ENCODE results near the gene CDYL2.

The CDYL2 gene

DNA sequence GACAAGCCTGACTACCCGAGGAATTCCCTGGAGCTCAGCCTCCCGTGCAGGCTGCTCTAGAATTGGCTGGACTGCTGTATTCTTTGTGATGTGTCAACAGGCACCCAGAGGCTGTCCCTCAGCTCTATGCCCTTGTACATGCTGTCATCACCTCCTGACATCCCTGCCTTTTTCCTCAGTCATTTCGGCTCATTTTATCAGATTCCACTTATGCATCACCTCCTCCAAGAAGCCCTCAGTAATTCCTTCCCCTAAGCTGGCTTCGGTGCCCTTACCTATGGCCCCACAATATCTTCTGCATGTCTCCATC is 137.2 kb downstream of the CDYL2 start:
- no peak for DNase-seq

GRCh38 chr16:80666378-80667250 is 137.8 kb downstream of the CDYL2 start:
- no peak for DNase-seq

GRCh38 chr16:80665356-80665755 is 139.0 kb downstream of the CDYL2 start:
- no peak for DNase-seq

GRCh38 chr16:80664786-80665185 is 139.6 kb downstream of the CDYL2 start:
- DNase-seq, result no peak

DNA sequence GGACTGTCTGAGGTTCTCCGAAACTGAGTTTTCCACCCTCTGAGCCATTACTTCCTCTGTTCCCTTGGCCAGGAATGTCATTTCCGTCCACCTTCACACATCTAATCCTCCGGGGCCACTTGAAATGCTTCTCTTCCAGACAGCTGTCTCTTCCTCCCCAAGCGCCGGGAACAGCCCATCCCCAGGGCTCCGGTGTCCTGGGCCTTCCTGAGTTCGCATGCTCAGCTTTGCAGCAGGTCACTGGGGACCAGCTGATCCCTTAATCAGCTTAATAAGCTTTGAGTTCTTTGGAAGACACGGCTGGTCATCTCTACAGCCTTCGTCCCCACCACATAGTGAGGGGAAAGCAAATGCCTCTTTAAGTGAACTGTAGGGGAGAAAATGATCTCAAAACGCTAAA is 140.2 kb downstream of the CDYL2 start:
- no peak for DNase-seq

DNA sequence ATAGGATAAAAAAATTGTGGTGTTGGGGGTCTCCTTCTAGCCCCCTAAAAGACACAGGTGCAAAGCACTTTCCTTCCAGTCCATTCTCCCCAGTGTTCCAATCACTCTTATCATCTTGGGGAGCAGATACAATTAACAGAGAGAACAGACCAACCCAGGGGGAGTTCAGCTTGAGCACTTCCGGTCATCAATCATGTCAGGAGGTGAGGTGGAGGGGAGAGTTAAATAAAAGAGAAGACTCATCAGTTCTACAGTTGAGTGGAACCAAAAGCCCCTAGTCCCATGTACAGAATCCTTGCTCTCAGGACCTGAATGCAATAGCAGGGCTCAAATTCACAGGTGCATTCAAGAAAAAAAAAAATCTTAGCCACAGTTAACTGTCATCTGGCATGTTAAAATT is 141.3 kb downstream of the CDYL2 start:
- DNase-seq, result no peak

DNA sequence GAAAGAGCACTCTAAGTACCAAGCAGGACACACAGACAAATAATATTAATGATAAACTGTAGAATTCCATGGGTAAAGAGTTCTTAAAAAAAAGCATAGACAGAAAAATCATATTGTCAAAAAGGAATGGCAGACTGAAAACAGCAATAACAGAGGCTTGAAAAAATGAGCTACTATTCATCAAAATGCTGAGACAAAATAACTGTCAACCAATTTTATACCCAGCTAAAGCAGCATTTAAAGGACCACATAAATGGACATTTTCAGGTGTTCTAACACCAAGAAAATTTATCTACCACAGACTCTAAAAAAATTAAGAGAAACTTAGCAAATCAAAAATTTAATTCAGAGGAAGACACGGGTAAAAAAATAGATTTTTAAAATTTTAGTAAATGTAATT is 144.5 kb downstream of the CDYL2 start:
- DNase-seq, result no peak

DNA sequence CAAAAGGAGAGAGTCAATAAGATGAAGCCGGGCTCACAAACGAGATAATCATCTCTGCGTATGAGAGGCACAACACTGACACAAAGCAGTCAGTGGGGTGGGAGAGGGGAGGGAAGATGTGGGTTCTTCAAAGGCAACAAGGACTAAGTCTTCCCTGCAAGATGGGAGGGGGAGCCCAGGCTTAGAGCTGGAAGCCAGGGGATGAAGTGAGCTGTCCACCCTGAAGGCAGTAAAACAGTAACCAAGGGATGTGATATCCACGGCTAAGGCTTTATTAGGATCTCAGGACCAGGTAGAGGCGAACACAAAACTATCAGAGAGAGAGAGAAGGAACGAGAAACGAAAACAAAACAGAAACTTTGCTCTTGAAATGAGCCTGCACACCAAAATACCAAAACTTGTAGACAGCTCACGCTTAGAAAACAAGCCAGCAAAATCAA is 147.7 kb downstream of the CDYL2 start:
- DNase-seq, result peak in 4 of 5 experiments; percentile 10 to 93 (median 12)

DNA sequence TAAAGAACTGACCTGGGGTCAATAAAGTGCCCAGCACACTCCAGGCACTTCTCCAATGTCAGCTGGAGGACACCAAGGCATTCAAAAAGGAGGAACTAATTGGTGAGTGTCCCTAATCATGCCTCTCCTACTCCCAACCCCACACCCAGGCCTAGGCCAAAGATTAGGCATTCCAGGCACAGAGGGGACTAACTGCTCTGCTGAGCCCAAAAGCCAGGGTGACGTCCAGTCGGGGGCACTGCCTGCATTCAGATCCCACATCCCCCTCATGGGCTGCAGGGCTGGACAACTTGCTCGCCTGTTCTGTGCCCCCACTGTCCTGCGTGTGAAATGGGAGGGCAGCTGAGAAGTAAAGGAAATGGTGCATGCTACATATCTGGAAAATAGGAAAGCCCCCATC is 148.2 kb downstream of the CDYL2 start:
- DNase-seq, result no peak

DNA sequence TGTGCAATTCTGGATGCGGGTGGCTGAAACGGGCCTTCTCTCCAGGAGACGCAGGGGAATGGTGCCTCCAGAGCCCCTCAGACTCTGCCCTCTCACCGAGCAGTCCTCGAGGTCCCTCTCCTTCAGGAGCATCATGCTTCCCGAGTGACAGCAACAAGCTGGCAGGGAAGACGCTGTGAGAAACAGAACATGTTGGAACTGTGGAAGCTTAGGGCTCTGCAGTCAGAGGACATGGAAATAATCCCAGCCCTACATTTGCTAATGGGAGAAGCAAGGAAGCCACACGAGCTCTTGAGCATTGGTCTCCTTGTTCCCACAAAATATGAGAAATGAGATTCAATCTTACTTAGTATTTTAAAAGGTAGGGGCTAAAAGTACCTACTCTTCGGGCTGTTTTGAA is 148.6 kb downstream of the CDYL2 start:
- DNase-seq, result no peak

DNA sequence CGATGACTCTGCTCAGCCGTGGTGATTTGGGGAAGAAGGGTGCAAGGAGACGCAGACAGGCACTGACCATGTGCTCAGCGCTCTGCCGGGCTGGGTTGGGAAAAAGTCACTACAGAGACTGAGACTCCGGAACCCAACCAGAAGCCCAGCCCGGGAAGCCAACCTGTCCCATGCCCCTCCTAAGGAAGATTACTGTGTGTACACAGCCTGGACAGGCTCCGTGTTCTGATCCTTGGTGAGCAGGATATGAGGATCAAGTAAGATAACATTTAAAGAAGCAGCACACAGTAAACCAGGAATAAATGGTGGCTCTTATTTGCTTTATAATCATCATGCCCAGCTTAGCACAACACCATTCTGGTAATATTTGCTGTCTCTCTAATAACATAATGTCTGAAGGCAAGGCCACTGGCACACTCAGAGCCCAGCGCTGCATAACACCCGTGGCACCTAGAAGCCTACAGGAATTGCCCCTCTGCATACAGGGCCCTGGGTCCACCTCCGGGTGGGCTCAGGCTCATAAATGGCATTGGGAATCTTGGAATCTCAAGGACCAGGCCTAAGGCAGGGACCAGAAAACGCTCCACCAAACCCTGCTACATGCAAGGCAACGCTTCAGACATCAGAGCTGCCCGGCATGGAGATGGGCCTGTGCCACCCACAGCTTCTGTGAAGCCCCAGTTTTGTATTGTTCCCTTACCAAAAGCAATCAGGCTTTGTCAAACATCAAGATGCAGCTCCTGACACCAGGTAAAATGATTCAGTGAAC is 150.1 kb downstream of the CDYL2 start:
- no peak for DNase-seq

GRCh38 chr16:80652441-80652840 is 152.0 kb downstream of the CDYL2 start:
- no peak for DNase-seq

- DNase-seq, result peak in 1 of 5 experiments; percentile 57
Observed at GRCh38 chr16:80650281-80650680, 154.1 kb downstream of the CDYL2 start.

GRCh38 chr16:80640316-80640715 is 164.1 kb downstream of the CDYL2 start:
- DNase-seq, result no peak

- no peak for DNase-seq
Observed at GRCh38 chr16:80639636-80640035, 164.8 kb downstream of the CDYL2 start.

- no peak for DNase-seq
Observed at GRCh38 chr16:80637621-80638020, 166.8 kb downstream of the CDYL2 start.

DNA sequence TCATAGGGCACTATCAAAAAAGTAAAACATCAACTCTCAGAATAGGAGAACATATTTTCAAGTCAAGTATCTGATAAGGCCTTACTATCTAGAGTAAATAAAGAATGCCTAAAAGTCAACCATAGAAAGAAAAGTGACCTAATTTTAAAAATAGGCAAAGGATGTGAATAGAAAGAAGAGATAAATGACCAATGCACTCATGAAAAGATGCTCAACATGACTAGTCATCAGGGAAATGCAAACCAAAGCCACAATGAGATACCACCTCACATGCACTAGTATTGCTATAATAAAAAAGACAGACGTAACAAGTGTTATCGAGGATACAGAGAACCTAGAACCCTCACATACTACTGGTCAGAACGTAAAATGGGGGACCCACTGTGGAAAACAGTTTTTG is 172.8 kb downstream of the CDYL2 start:
- DNase-seq, result no peak

DNA sequence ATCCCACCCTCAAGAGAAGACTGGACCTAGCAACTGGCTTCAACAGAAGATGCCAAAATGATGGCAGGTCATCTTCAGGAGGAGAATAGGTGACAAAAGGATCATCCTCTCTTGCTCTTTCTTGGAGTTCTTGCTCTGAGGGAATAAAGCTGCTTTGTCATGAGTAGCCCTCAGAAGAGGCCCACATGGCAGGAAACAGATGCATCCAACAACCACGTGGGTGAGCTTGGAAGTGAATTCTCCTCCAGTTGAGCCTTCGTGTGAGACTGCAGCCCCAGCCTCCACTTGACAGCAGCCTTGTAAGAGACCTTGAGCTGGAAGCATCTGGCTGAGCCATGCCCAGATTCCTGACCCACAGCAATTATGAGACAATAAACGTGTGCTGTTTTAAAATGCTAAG is 176.1 kb downstream of the CDYL2 start:
- no peak for DNase-seq

DNA sequence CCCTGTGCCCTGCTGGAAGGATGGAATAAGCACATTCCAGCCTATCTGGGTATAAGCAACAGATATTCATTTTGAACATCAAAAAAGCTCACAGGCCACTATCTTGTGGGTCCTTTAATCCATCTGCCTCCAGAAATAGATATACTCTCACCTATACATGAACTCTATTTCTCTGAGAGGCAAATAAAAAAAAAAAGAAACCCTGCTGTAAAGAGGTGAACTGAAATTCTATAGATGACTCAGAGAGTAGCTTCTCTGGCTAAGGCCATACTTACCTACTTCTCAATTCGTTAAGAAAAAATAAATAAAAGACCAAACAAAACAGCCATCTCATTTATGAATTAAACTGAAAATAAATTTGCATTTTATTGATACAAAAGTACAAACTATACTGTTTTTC is 177.3 kb downstream of the CDYL2 start:
- DNase-seq, result peak in 1 of 5 experiments; percentile 61

DNA sequence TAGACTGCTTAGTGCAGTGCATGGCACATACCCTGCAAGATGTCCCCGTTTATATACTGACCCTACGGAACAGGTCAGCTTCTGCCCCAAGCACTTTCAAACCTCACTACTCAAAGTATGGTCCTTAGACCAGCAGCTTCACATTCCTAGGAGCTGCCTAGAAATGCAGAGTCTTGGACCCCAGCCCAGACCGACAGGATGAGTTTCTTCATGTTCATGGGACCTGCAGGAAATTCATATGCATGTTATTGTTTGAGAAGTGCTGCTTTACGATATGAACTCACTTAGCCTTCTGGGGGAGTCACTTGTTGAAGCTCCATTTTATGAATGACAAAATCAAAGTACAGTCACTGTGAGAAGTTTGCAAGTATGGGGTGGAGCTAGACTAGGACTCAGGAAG is 181.0 kb downstream of the CDYL2 start:
- no peak for DNase-seq

DNA sequence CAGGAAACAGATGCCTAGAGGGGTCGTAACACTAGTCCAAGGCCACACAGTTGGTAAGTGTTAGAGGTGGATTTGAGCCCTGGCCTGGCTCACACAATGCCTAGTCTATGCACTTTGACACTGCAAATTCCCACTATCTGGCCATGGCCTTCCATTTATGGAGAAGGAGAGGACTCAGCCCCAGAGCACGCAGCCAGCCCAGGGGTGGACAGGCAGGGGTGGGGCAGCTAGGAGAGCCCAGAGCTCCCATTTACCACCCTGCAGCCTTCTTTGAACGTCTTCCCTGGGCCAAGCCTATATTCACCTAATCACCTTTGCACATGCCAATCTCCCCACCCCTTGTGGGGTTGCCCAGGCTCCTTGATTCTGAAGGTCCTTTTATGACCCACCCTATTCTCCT is 182.4 kb downstream of the CDYL2 start:
- DNase-seq, result no peak

DNA sequence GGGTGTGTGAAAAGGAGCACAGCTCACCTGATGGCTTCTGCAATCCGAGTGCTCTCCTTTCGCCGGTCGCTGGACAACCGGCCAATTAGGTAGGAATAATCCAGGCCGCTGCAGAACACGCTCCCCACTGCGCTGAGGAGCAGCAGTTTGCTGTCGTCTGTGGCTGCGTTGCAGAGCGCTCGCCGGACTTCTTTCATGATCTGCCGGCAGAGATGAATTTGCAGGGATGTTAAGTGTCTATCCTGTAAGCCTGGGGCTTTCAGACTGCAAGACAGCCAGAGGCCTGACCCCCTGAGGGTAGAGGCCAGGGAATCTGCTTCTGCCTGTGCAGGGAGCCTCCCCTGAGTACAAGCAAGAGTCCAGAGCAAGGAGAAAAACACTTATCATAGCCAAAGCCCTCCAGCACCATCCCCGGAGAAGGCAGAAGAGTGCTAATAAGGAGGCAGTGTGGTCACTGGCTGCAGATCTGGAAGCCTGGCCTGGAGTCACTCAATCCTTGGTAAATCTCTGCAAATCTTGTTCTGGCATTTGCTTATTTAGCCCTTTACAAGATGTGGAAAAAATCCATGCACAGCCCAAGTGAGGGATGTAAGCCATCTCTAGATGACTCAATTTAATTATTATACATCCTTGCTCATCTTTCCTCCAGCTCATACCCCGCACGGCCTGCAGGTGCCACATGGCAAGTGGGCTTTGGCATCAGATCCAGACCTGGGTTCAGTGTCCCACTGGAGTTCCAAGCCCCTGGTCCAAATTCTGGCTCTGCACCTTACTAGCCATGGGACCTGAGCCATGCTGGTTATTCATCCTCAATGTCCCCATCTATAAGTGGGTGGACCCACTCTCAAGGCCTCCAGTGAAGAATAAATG is 183.4 kb downstream of the CDYL2 start:
- DNase-seq, result no peak

DNA sequence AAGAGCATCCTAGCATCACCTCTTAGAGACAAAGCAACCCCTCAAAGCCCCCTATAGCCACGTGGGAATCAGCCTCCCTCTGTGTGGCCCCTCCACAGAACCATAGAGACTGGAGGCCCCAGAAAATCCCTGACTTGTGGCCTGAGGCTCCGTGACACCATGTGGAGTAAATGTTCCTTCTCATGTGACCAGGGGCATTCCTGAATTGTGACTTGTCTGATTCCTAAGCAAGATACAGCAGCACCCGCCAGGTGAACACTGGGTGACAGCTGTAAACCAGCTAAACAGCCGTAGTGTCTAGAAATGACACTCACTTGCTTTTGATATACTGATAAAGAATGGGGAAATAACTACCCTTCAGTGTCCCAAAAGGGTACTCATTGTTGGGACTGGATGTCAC is 184.6 kb downstream of the CDYL2 start:
- DNase-seq, result no peak
